Measurements from ENCODE around the gene SPACA7. TPM values are rescaled to one million over a fixed set of nuclear protein-coding genes. Genes with fewer than 3 reads are reported as not detected.

SPACA7 gene
- total RNA-seq, 4 donors from 2014 or later, result not detected

GRCh38 chr13:112355274-112355838 lies 20.8 kb upstream of the SPACA7 start:
- intact Hi-C loops (cut with DNase I), result no loop called here

DNA sequence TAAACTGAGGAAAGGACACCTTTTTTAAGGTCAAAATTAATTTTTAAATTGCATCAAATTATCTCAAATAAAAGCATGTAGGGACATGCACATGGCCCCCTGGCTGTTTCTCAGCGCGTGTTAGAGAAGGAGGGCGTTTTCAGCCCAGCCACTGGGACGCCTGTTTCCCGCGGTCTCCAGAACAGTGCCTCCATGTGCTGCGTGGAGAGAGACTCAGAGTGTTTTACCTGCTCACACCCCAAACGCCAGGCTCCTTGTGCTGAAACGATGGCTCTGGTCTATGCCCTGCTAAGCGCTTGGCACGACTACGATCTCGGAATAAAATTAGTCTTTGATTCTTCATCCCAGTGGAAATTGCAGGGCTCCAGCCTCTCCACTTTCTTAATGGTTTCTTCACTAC lies 20.0 kb upstream of the SPACA7 start:
- DNase-seq, result no peak
- Histone ChIP-seq H3K27me3 (no peaks in the 10 kb centered on the region), H3K27ac (no peak overlapping the region), H3K4me1 (peaks cover 0 to 5% of the 10 kb centered on the region in 2 donors), H3K36me3 (no peaks in the 10 kb centered on the region), H3K9me3 (peaks cover 1% of the 10 kb centered on the region), H3K4me3 (replicated peaks in 1 of 3) (no peak overlapping the region)
- TF ChIP-seq CTCF (IDR thresholded peaks at IDR 0.05), result no peak
- TF ChIP-seq POLR2A (IDR thresholded peaks at IDR 0.05), result no peak
- intact Hi-C loops (cut with DNase I), result no loop called here
- 87 to 91% methylated on average over 13 of the region's 13 CpGs for WGBS, 2 donors

More at GRCh38 chr13:112355274-112355838, 20.8 kb upstream of the SPACA7 start:
- Histone ChIP-seq H3K27me3 (no peaks in the 10 kb centered on the region), H3K27ac (no peak overlapping the region), H3K9me3 (no peaks in the 10 kb centered on the region), H3K36me3 (no peaks in the 10 kb centered on the region), H3K4me3 (replicated peaks in 1 of 3) (no peak overlapping the region), H3K4me1 (peaks cover 5 to 13% of the 10 kb centered on the region in 2 donors)
- TF ChIP-seq POLR2A (IDR thresholded peaks at IDR 0.05) (no peak), CTCF (IDR thresholded peaks at IDR 0.05) (no peak)
- 87 to 91% methylated on average over 15 of the region's 15 CpGs for WGBS, 2 donors
- no peak for DNase-seq

DNA sequence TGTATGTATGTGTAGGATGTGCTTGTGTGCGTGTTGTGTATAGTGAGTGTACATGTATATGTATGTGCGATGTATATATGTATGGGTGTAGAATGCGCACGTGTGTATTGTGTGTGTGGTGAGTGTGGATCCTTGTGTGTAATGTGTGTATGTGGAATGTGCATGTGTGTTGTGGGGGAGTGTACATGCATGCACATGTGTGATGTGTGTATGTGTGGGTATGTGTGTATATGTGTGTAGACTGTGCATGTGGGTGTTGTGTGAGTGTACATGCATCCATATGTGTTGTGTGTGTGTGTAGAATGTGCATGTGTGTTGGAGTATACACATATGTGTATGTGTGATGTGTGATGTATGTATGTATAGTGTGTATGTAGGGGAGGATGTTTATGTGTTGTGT lies 18.0 kb upstream of the SPACA7 start:
- H3K36me3 ChIP-seq, result no peaks in the 10 kb centered on the region
- no peak overlapping the region for H3K27ac ChIP-seq
- H3K9me3 ChIP-seq, result peaks cover 7% of the 10 kb centered on the region
- 94% methylated on average over 4 of the region's 4 CpGs for WGBS, 2 donors
- intact Hi-C loops (cut with DNase I), result no loop called here
- no peak for DNase-seq
- H3K27me3 ChIP-seq, result no peaks in the 10 kb centered on the region
- TF ChIP-seq CTCF (IDR thresholded peaks at IDR 0.05) (no peak), POLR2A (IDR thresholded peaks at IDR 0.05) (no peak)
- no peak overlapping the region for H3K4me3 ChIP-seq (replicated peaks in 1 of 3)
- no peaks in the 10 kb centered on the region for H3K4me1 ChIP-seq

DNA sequence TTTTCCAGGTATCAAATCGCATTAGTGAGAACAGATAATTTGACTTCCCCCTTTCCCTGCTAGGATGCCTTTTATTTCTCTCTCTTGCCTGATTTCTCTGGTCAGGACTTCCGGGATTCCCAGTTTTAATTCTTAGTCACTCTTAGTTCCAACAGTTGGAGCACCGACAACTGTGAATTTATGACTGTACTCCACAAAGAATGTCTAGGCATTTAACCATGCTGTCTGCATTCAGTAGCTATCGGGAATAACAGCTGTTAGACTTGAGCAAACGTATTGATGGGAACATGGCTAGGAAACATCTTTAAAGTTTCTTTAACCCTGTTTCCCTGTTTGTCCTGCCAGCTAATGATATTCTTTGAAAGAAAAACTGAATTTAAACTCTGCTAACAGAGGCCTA lies 14.1 kb upstream of the SPACA7 start:
- Histone ChIP-seq H3K27me3 (no peaks in the 10 kb centered on the region), H3K4me3 (replicated peaks in 1 of 3) (no peak overlapping the region), H3K36me3 (no peaks in the 10 kb centered on the region), H3K27ac (no peak overlapping the region), H3K4me1 (no peaks in the 10 kb centered on the region), H3K9me3 (peaks cover 7% of the 10 kb centered on the region)
- intact Hi-C loops (cut with DNase I), result no loop called here
- TF ChIP-seq POLR2A (IDR thresholded peaks at IDR 0.05), result no peak
- TF ChIP-seq CTCF (IDR thresholded peaks at IDR 0.05), result no peak
- no peak for DNase-seq
- WGBS, 2 donors, result 91 to 93% methylated on average over 5 of the region's 5 CpGs

GRCh38 chr13:112363867-112364528 lies 12.2 kb upstream of the SPACA7 start:
- no peak for DNase-seq
- Histone ChIP-seq H3K9me3 (peaks cover 7% of the 10 kb centered on the region), H3K4me1 (no peaks in the 10 kb centered on the region), H3K27ac (no peak overlapping the region), H3K4me3 (replicated peaks in 1 of 3) (no peak overlapping the region), H3K36me3 (no peaks in the 10 kb centered on the region), H3K27me3 (no peaks in the 10 kb centered on the region)
- TF ChIP-seq CTCF (IDR thresholded peaks at IDR 0.05) (no peak), POLR2A (IDR thresholded peaks at IDR 0.05) (no peak)
- intact Hi-C loops (cut with DNase I), result no loop called here
- 50 to 78% methylated on average over 12 of the region's 12 CpGs for WGBS, 2 donors
